GM23248 (cell line): Measurements from ENCODE around the gene FAM187B. TPM values are rescaled to one million over a fixed set of nuclear protein-coding genes. Genes with fewer than 3 reads are reported as not detected.

Source experiments
- DNase-seq: peaks from one replicate; pipeline ENCODE4 v3.0.0-alpha.2; 2015
- H2AFZ ChIP-seq: fragments of 200-600 bp; sonication (generic); 2 replicates; pipeline ENCODE4 v1.6.1; 2016; ENCODE audit warnings: antibody characterized with exemption
- H3F3A ChIP-seq: fragments of 200-600 bp; sonication (generic); 2 replicates; pipeline ENCODE4 v1.6.1; 2016; ENCODE audit warnings: mild to moderate bottlenecking, antibody characterized with exemption, mixed run types; ENCODE audit not compliant: insufficient read depth
- H3K27ac ChIP-seq: fragments of 200-600 bp; sonication (generic); 2 replicates; pipeline ENCODE4 v1.5.1; 2016; ENCODE audit warnings: mild to moderate bottlenecking
- H3K27me3 ChIP-seq: fragments of 200-600 bp; sonication (generic); replicated peaks from 2 replicates; pipeline ENCODE4 v1.6.1; 2016; ENCODE audit warnings: mild to moderate bottlenecking; ENCODE audit not compliant: insufficient read depth
- H3K36me3 ChIP-seq: fragments of 200-600 bp; sonication (generic); 2 replicates; pipeline ENCODE4 v1.6.1; 2016; ENCODE audit warnings: low read depth, mild to moderate bottlenecking
- H3K4me1 ChIP-seq: fragments of 200-600 bp; sonication (generic); 2 replicates; pipeline ENCODE4 v1.6.1; 2016; ENCODE audit warnings: mild to moderate bottlenecking; ENCODE audit not compliant: insufficient read depth
- H3K4me2 ChIP-seq: fragments of 200-600 bp; sonication (generic); one replicate; pipeline ENCODE4 v1.6.1; 2016; ENCODE audit warnings: mild to moderate bottlenecking; ENCODE audit not compliant: unreplicated experiment
- H3K4me3 ChIP-seq: fragments of 200-600 bp; sonication (generic); 2 replicates; pipeline ENCODE4 v1.5.1; 2016; ENCODE audit warnings: mild to moderate bottlenecking
- H3K79me2 ChIP-seq: fragments of 200-600 bp; sonication (generic); 2 replicates; pipeline ENCODE4 v1.6.1; 2016; ENCODE audit warnings: mild to moderate bottlenecking; ENCODE audit not compliant: insufficient read depth
- H3K9ac ChIP-seq: fragments of 200-600 bp; sonication (generic); 2 replicates; pipeline ENCODE4 v1.6.1; 2016; ENCODE audit warnings: mild to moderate bottlenecking
- H3K9me2 ChIP-seq: fragments of 200-600 bp; sonication (generic); 2 replicates; pipeline ENCODE4 v1.6.1; 2016; ENCODE audit warnings: mixed run types, mild to moderate bottlenecking, moderate library complexity; ENCODE audit not compliant: insufficient read depth
- H3K9me3 ChIP-seq: fragments of 200-600 bp; sonication (generic); one replicate; pipeline ENCODE4 v1.6.1; 2017; ENCODE audit warnings: low read depth
- H4K20me1 ChIP-seq: fragments of 200-600 bp; sonication (generic); 2 replicates; pipeline ENCODE4 v1.6.0; 2016; ENCODE audit not compliant: insufficient read depth
- EZH2 ChIP-seq: fragments of 200-600 bp; sonication (generic); IDR thresholded peaks from 2 replicates; pipeline ENCODE4 v1.6.1; 2018; ENCODE audit warnings: antibody characterized with exemption, mild to moderate bottlenecking; ENCODE audit not compliant: insufficient read depth, poor library complexity, severe bottlenecking
- EZH2phosphoT487 ChIP-seq: fragments of 200-600 bp; sonication (generic); IDR thresholded peaks from 2 replicates; pipeline ENCODE4 v1.6.1; 2018; ENCODE audit warnings: antibody characterized with exemption, moderate library complexity, mild to moderate bottlenecking, low read depth; ENCODE audit not compliant: insufficient read depth
- WGBS, 2 experiments: methylation state at CpG; one replicate each; pipeline ENCODE4 v1.1.6; 2015 to 2017; ENCODE audit warnings: low lambda C conversion rate in 2 of 2, low coverage in 1 of 2; ENCODE audit errors: missing lambda C conversion rate in 2 of 2; 5-methylcytosine and 5-hydroxymethylcytosine counted together
- in situ Hi-C: fragments of 300-500 bp; cut with MboI; formaldehyde crosslinking; loops from 2 replicates; pipeline ENCODE4 v1.15.0; 2020
- polyA plus RNA-seq: library from polyadenylated mRNA; unstranded; fragments of >200 nt; fragmentation: Nextera tagmentation; extraction: Ambion mirVana; gene quantifications from 2 replicates; pipeline ENCODE4 v1.2.1, GENCODE V29; 2016
- total RNA-seq: library from RNA; depleted of rRNA; stranded (reverse); fragments of >200 nt; shearing (Covaris generic); gene quantifications from 2 replicates; pipeline ENCODE4 v1.2.3, GENCODE V29; 2014

The FAM187B gene
- total and polyA plus RNA-seq, 2 experiments from 2014 or later, result not detected

- Histone ChIP-seq H3K36me3 (no peaks in the 10 kb centered on the region), H3K79me2 (no peaks in the 10 kb centered on the region), H3F3A (no peaks in the 10 kb centered on the region), H3K9ac (no peak overlapping the region), H3K4me2 (no peak overlapping the region), H3K4me3 (no peak overlapping the region), H3K9me2 (no peaks in the 10 kb centered on the region), H4K20me1 (no peaks in the 10 kb centered on the region), H3K27ac (no peak overlapping the region), H3K4me1 (no peaks in the 10 kb centered on the region), H3K27me3 (no peaks in the 10 kb centered on the region), H2AFZ (no peak overlapping the region), H3K9me3 (no peaks in the 10 kb centered on the region)
- no peak for DNase-seq
- TF ChIP-seq EZH2, result no peak
- TF ChIP-seq EZH2phosphoT487, result no peak
- in situ Hi-C loops, result no loop called here
- WGBS, 2 experiments, result 65 to 75% methylated on average over 1 of the region's 1 CpG
Measured at GRCh38 chr19:35219008-35219407, 9.5 kb downstream of the FAM187B start.

- Histone ChIP-seq H3K27ac (no peak overlapping the region), H3K36me3 (no peaks in the 10 kb centered on the region), H3K4me1 (no peaks in the 10 kb centered on the region), H3K27me3 (no peaks in the 10 kb centered on the region), H2AFZ (no peak overlapping the region), H3K9me2 (no peaks in the 10 kb centered on the region), H3K9ac (no peak overlapping the region), H3K4me3 (no peak overlapping the region), H3F3A (no peaks in the 10 kb centered on the region), H3K79me2 (no peaks in the 10 kb centered on the region), H3K4me2 (no peak overlapping the region), H4K20me1 (no peaks in the 10 kb centered on the region), H3K9me3 (no peaks in the 10 kb centered on the region)
- in situ Hi-C loops, result no loop called here
- no peak for DNase-seq
- TF ChIP-seq EZH2phosphoT487 (no peak), EZH2 (no peak)
Measured at GRCh38 chr19:35217649-35217990, 10.9 kb downstream of the FAM187B start.

- TF ChIP-seq EZH2phosphoT487 (no peak), EZH2 (no peak)
- Histone ChIP-seq H3K4me2 (no peak overlapping the region), H3K79me2 (no peaks in the 10 kb centered on the region), H3K36me3 (no peaks in the 10 kb centered on the region), H3K9me3 (no peaks in the 10 kb centered on the region), H3K27ac (no peak overlapping the region), H3K4me1 (no peaks in the 10 kb centered on the region), H3K27me3 (no peaks in the 10 kb centered on the region), H3K4me3 (no peak overlapping the region), H3F3A (no peaks in the 10 kb centered on the region), H3K9me2 (no peaks in the 10 kb centered on the region), H3K9ac (no peak overlapping the region), H4K20me1 (no peaks in the 10 kb centered on the region), H2AFZ (no peak overlapping the region)
- DNase-seq, result no peak
- WGBS, 2 experiments, result 67 to 73% methylated on average over 3 of the region's 3 CpGs
- in situ Hi-C loops, result no loop called here
Measured at GRCh38 chr19:35216833-35217648, 11.5 kb downstream of the FAM187B start.

GRCh38 chr19:35216016-35216832 is 12.3 kb downstream of the FAM187B start:
- Histone ChIP-seq H3K4me2 (no peak overlapping the region), H3K27ac (no peak overlapping the region), H3K79me2 (no peaks in the 10 kb centered on the region), H3K9ac (no peak overlapping the region), H4K20me1 (no peaks in the 10 kb centered on the region), H3K4me3 (no peak overlapping the region), H2AFZ (no peak overlapping the region), H3K36me3 (no peaks in the 10 kb centered on the region), H3K9me2 (no peaks in the 10 kb centered on the region), H3K4me1 (no peaks in the 10 kb centered on the region), H3F3A (no peaks in the 10 kb centered on the region), H3K27me3 (no peaks in the 10 kb centered on the region), H3K9me3 (no peaks in the 10 kb centered on the region)
- 44% methylated on average over 8 of the region's 8 CpGs for WGBS, 2 experiments
- in situ Hi-C loops, result no loop called here
- no peak for TF ChIP-seq EZH2
- no peak for TF ChIP-seq EZH2phosphoT487
- peak; percentile 47 for DNase-seq
